ENCODE results near the gene UBXN1. TPM values are rescaled to one million over a fixed set of nuclear protein-coding genes. Genes with fewer than 3 reads are reported as not detected.

Gene UBXN1
- total RNA-seq, 1 donor from 2014 or later, result 60.2 TPM

GRCh38 chr11:62649486-62649885 is 29.4 kb downstream of the UBXN1 start:
- Histone ChIP-seq H3K36me3 (peaks cover 19 to 23% of the 10 kb centered on the region in 2 donors), H3K27me3 (no peaks in the 10 kb centered on the region), H3K9me3 (no peaks in the 10 kb centered on the region), H3K27ac (no peak overlapping the region), H3K4me3 (no peak overlapping the region), H3K4me1 (peaks cover 4 to 29% of the 10 kb centered on the region in 2 donors)
- no peak for TF ChIP-seq CTCF (IDR thresholded peaks at IDR 0.05)
- intact Hi-C loops (cut with DNase I), result loop anchor here (5.0 kb wide), 1 partner anchor 47 kb away; the partner anchor contains the start of gene MTA2
- DNase-seq (ENCODE audit: low spot score in 2 of 2), result no peak

GRCh38 chr11:62648967-62649364 is 29.9 kb downstream of the UBXN1 start:
- DNase-seq (ENCODE audit: low spot score in 2 of 2), result no peak
- H3K36me3 ChIP-seq, result peaks cover 19 to 26% of the 10 kb centered on the region in 2 donors
- H3K27ac ChIP-seq, result no peak overlapping the region
- H3K9me3 ChIP-seq, result no peaks in the 10 kb centered on the region
- H3K4me3 ChIP-seq, result no peak overlapping the region
- peaks cover 4 to 29% of the 10 kb centered on the region in 2 donors for H3K4me1 ChIP-seq
- H3K27me3 ChIP-seq, result no peaks in the 10 kb centered on the region
- intact Hi-C loops (cut with DNase I), result loop anchor here (5.0 kb wide), 1 partner anchor 47 kb away; the partner anchor contains the start of gene MTA2
- TF ChIP-seq CTCF (IDR thresholded peaks at IDR 0.05), result no peak

GRCh38 chr11:62648185-62648966 is 30.5 kb downstream of the UBXN1 start:
- Histone ChIP-seq H3K27ac (no peak overlapping the region), H3K27me3 (no peaks in the 10 kb centered on the region), H3K9me3 (no peaks in the 10 kb centered on the region), H3K4me3 (no peak overlapping the region), H3K4me1 (peaks cover 4 to 29% of the 10 kb centered on the region in 2 donors), H3K36me3 (peaks cover 20 to 26% of the 10 kb centered on the region in 2 donors)
- TF ChIP-seq CTCF (IDR thresholded peaks at IDR 0.05), result no peak
- intact Hi-C loops (cut with DNase I), result loop anchor here (5.0 kb wide), 1 partner anchor 46 kb away; the partner anchor contains the start of gene MTA2
- no peak for DNase-seq (ENCODE audit: low spot score in 2 of 2)

GRCh38 chr11:62647609-62648005 is 31.3 kb downstream of the UBXN1 start:
- peaks cover 4 to 26% of the 10 kb centered on the region in 2 donors for H3K4me1 ChIP-seq
- H3K36me3 ChIP-seq, result peaks cover 26 to 31% of the 10 kb centered on the region in 2 donors
- DNase-seq (ENCODE audit: low spot score in 2 of 2), result no peak
- intact Hi-C loops (cut with DNase I), result loop anchor here (2.0 to 5.0 kb wide), 2 partner anchors 45 to 57 kb away; partner anchors contain the start of genes MTA2 and TUT1
- no peaks in the 10 kb centered on the region for H3K27me3 ChIP-seq
- no peak for TF ChIP-seq CTCF (IDR thresholded peaks at IDR 0.05)
- H3K9me3 ChIP-seq, result no peaks in the 10 kb centered on the region
- no peak overlapping the region for H3K27ac ChIP-seq
- no peak overlapping the region for H3K4me3 ChIP-seq

GRCh38 chr11:62646825-62647608 is 31.9 kb downstream of the UBXN1 start:
- peak overlapping the region in 1 of 2 donors; percentile 32 for H3K27ac ChIP-seq
- peak overlapping the region in 1 of 2 donors; percentile 34 for H3K4me3 ChIP-seq
- intact Hi-C loops (cut with DNase I), result loop anchor here (1.0 to 5.0 kb wide), 4 partner anchors 25 to 80 kb away; partner anchors contain the start of genes HNRNPUL2, MTA2 and TUT1
- DNase-seq (ENCODE audit: low spot score in 2 of 2), result no peak
- peaks cover 4 to 20% of the 10 kb centered on the region in 2 donors for H3K4me1 ChIP-seq
- TF ChIP-seq CTCF (IDR thresholded peaks at IDR 0.05), result no peak
- peaks cover 26 to 33% of the 10 kb centered on the region in 2 donors for H3K36me3 ChIP-seq
- no peaks in the 10 kb centered on the region for H3K9me3 ChIP-seq
- H3K27me3 ChIP-seq, result no peaks in the 10 kb centered on the region
